Measurements from ENCODE around the gene DNAJB4.
A peak's percentile ranks its signal among the peaks of the same experiment; 100 is the strongest.
"Not testable (repeated sequence)": the region's sequence is repeated elsewhere in the genome, so short reads cannot be mapped to it uniquely, and the experiment has no call there.

The DNAJB4 gene

DNA sequence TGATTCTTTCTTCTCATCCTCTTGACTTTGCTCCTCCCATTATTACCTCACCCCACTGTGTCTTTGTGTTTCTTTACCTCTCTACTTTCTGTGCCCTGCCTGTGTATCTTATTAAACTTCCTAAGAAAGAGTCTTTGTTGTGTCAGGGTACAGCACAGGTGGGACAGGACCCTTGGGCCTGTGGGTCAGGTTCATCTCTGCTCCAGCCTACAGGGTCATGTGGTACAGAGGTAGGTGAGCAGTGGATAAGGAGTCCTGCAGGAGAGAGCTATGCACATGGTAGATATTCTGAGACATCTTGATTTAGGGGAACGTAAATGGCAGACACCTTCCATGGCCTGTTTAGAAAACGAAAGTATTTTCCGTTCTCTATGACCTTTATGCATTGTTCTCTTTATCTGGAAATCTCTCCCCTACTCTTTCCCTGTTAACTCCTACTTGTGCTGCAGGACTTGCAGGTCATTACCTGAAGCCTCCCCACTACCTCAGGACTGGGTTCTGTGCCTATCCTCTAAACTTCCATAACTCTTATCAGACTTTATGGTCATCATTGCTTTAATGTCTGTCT is 50.9 kb downstream of the DNAJB4 start:
- no peak overlapping the region for H3K4me3 ChIP-seq (replicated peaks; ENCODE audit: low read depth, low read length)
- DNase-seq (ENCODE audit: extremely low read depth, low read depth), result no peak
- TF ChIP-seq, protein P1, sequence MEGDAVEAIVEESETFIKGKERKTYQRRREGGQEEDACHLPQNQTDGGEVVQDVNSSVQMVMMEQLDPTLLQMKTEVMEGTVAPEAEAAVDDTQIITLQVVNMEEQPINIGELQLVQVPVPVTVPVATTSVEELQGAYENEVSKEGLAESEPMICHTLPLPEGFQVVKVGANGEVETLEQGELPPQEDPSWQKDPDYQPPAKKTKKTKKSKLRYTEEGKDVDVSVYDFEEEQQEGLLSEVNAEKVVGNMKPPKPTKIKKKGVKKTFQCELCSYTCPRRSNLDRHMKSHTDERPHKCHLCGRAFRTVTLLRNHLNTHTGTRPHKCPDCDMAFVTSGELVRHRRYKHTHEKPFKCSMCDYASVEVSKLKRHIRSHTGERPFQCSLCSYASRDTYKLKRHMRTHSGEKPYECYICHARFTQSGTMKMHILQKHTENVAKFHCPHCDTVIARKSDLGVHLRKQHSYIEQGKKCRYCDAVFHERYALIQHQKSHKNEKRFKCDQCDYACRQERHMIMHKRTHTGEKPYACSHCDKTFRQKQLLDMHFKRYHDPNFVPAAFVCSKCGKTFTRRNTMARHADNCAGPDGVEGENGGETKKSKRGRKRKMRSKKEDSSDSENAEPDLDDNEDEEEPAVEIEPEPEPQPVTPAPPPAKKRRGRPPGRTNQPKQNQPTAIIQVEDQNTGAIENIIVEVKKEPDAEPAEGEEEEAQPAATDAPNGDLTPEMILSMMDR (IDR thresholded peaks at IDR 0.05; ENCODE audit: low read depth, low read length, missing control alignments), result no peak

DNA sequence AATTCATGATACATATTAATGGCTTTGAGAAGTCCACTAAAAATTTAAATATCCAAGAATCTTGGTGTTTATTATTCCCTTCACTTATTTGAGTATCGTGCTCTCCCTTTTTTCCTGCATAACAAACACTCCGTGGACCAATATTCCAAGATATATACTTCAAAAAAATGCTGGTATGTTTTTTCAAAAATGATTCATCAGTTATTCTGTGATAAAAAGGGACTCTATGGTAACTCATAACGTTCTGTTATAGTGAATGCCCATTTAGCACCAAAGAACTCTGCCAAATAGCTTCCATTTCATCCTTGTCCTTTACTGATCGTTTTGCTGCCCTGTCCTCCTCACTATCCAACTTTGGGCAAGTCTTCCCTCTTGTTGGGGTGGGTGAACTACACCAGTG is 53.9 kb downstream of the DNAJB4 start:
- TF ChIP-seq, protein P1 (IDR thresholded peaks at IDR 0.05; ENCODE audit: low read depth, low read length, missing control alignments), result no peak
- DNase-seq (ENCODE audit: extremely low read depth, low read depth), result no peak
- no peak overlapping the region for H3K4me3 ChIP-seq (replicated peaks; ENCODE audit: low read depth, low read length)

DNA sequence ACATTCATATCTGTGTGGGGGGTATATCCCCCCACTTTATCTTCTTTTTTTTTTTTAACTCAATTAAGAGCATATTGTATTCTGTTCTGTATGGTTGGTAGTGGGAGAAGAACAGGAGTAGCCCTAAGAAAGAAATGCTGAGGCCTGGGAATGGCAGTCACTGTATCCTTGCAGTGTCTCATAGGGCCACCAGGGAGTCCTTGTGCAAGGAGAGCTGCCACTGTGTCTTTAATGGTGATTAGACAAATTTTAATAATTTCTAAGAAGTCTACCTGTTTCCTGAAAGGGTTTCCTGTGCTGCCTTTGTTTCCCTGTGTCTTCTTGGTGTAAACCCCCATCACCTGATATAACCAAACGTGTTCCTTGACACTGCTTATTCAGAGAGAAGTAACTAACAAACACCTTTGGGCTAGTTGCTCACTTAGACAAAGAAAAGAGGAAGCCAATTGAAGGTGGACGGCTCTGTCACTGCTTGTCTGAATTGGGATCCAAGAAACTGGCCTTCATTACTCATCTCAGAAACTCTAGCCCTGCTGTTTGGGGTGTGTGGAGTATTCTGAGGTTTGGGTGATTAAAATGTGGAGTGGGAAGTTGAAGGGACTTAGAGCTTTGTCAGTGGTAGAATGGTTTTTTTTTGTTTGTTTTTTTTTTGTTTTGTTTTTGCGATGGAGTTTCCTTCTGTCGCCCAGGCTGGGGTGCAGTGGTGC is 56.3 kb downstream of the DNAJB4 start:
- DNase-seq (ENCODE audit: extremely low read depth, low read depth), result no peak
- H3K4me3 ChIP-seq (replicated peaks; ENCODE audit: low read depth, low read length), result no peak overlapping the region
- TF ChIP-seq, protein P1 (IDR thresholded peaks at IDR 0.05; ENCODE audit: low read depth, low read length, missing control alignments), result no peak

DNA sequence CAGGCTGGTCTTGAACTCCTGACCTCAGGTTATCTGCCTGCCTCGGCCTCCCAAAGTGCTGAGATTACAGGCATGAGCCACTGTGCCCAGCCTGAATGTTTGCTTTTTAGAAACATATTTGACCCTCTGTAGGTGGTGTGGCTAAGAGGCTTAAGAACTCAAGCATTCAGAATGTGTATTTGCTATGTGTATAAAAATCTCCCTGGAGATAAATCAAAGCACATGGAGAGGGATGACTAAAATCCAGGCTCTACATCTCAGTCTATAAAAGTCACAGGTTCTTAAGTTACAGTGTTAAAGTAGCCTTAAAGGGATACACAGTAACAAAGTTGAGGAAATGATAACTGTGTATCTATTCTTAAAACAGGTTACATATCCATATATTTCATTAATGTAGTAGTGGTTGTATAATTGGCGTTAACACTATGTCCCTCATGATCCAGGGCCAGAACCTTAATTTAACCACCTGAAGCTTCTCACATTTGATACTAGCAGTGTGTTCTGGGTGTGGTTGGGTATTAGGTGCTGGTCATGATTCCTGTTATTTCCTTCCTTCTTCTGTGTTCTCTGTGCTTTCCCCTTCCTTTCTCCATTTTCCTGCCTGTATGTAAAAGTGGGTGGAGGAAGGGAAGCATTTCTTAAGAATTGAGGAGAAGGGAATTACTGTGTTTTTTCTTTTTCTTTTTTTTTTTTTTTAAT is 57.2 kb downstream of the DNAJB4 start:
- DNase-seq (ENCODE audit: extremely low read depth, low read depth), result peak; percentile 94
- no peak overlapping the region for H3K4me3 ChIP-seq (replicated peaks; ENCODE audit: low read depth, low read length)
- TF ChIP-seq, protein P1 (IDR thresholded peaks at IDR 0.05; ENCODE audit: low read depth, low read length, missing control alignments), result no peak

DNA sequence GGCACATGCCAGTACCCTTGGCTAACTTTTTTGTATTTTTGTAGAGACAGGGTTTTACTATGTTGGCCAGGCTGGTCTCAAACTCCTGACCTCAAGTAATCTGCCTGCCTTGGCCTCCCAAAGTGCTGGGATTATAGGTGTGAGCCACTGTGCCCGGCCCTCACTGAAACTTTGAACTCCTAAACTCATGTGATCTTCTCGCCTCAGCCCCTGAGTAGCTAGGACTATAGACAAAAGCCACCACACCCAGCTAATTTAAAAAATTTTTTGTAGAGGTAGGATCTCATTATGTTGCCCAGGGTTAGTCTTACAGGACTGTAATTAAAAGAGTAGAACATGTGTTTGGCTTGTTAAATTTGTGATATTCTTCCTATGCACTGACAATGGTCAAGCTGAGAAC is 60.1 kb downstream of the DNAJB4 start:
- not testable (repeated sequence) for H3K4me3 ChIP-seq (replicated peaks; ENCODE audit: low read depth, low read length); DNase-seq (ENCODE audit: extremely low read depth, low read depth)
